ENCODE data around the gene ABCC9.

Gene ABCC9

DNA sequence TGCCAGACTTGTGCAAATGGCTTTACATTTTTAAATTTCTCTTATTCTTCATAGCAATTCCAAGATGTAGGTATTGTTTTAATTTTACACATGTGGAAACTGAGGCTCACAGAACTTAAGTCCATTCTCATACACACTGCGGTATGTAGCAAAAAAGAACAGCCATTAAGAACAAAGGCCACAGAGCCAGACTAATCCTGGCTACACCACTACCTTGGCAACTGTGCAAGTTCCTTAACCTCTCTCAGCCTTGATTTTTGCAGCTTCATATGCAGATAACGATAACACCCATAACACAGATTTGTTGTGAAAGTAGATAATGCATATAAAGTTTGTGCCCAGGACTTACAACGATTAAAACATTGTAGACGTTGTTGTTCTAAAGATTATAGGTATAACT lies 81.1 kb downstream of the ABCC9 start:
- Histone ChIP-seq H3K27me3 (ENCODE audit: insufficient read depth, low read depth) (no peaks in the 10 kb centered on the region), H4K20me1 (ENCODE audit: insufficient read depth) (no peaks in the 10 kb centered on the region), H3K79me2 (ENCODE audit: insufficient read depth, low read depth) (no peaks in the 10 kb centered on the region), H3K4me1 (ENCODE audit: low read depth, poor library complexity, severe bottlenecking) (no peaks in the 10 kb centered on the region), H3K36me3 (ENCODE audit: insufficient read depth) (no peaks in the 10 kb centered on the region), H3K27ac (no peak overlapping the region), H3K4me3 (IDR thresholded peaks at IDR 0.05; ENCODE audit: insufficient read depth, low read depth, low read length) (no peak overlapping the region), H3K4me2 (no peak overlapping the region), H3K9ac (no peak overlapping the region), H2AFZ (ENCODE audit: low read depth) (no peak overlapping the region)
- TF ChIP-seq, protein P1, sequence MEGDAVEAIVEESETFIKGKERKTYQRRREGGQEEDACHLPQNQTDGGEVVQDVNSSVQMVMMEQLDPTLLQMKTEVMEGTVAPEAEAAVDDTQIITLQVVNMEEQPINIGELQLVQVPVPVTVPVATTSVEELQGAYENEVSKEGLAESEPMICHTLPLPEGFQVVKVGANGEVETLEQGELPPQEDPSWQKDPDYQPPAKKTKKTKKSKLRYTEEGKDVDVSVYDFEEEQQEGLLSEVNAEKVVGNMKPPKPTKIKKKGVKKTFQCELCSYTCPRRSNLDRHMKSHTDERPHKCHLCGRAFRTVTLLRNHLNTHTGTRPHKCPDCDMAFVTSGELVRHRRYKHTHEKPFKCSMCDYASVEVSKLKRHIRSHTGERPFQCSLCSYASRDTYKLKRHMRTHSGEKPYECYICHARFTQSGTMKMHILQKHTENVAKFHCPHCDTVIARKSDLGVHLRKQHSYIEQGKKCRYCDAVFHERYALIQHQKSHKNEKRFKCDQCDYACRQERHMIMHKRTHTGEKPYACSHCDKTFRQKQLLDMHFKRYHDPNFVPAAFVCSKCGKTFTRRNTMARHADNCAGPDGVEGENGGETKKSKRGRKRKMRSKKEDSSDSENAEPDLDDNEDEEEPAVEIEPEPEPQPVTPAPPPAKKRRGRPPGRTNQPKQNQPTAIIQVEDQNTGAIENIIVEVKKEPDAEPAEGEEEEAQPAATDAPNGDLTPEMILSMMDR (conservative IDR thresholded peaks at IDR 0.05; ENCODE audit: low read depth, low read length) = no peak

DNA sequence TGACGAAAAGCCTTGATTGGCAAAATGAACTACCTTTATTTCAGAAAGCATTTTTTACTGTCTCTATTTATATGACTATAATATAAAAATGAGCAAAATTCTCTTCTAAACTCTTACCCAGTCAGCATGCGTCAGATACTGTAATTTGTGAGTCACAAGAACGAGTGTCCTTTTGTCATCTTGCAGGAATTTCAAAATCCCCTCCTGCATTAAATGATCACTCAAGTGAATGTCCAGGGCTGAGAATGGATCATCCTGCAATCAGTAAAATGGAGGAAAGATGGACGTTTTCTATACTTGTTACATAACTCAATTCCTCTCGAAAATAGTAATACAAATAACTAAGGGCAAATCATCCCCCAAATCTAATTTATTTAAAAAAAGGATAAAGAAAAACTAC lies 89.0 kb downstream of the ABCC9 start:
- Histone ChIP-seq H3K4me2 (no peak overlapping the region), H2AFZ (ENCODE audit: low read depth) (no peak overlapping the region), H3K27ac (no peak overlapping the region), H4K20me1 (ENCODE audit: insufficient read depth) (no peaks in the 10 kb centered on the region), H3K4me1 (ENCODE audit: low read depth, poor library complexity, severe bottlenecking) (no peaks in the 10 kb centered on the region), H3K27me3 (ENCODE audit: insufficient read depth, low read depth) (no peaks in the 10 kb centered on the region), H3K9ac (no peak overlapping the region), H3K36me3 (ENCODE audit: insufficient read depth) (no peaks in the 10 kb centered on the region), H3K4me3 (IDR thresholded peaks at IDR 0.05; ENCODE audit: insufficient read depth, low read depth, low read length) (no peak overlapping the region), H3K79me2 (ENCODE audit: insufficient read depth, low read depth) (no peaks in the 10 kb centered on the region)
- TF ChIP-seq, protein P1 (conservative IDR thresholded peaks at IDR 0.05; ENCODE audit: low read depth, low read length) = no peak

DNA sequence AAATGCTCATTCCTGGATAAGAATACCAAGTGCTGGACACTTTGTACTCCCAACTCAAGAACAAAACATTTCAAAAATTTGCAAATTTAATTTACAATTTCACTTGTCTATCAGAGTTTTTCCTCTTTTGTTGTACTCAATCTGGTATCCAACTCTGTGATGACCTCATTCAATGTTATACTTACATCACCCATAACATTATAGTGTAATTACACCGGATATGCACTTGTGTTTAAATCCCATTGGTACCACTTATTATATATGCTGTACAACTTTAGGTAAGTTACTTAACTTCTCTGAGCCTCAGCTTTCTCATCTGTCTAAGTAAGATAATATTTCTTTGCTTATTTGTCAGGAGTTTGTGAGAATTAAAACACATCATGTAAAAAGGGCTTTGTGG lies 90.1 kb downstream of the ABCC9 start:
- no peak overlapping the region for H3K4me2 ChIP-seq
- no peak overlapping the region for H2AFZ ChIP-seq (ENCODE audit: low read depth)
- no peaks in the 10 kb centered on the region for H3K4me1 ChIP-seq (ENCODE audit: low read depth, poor library complexity, severe bottlenecking)
- H3K27me3 ChIP-seq (ENCODE audit: insufficient read depth, low read depth) = no peaks in the 10 kb centered on the region
- H3K79me2 ChIP-seq (ENCODE audit: insufficient read depth, low read depth) = no peaks in the 10 kb centered on the region
- no peak overlapping the region for H3K9ac ChIP-seq
- H3K4me3 ChIP-seq (IDR thresholded peaks at IDR 0.05; ENCODE audit: insufficient read depth, low read depth, low read length) = no peak overlapping the region
- H4K20me1 ChIP-seq (ENCODE audit: insufficient read depth) = no peaks in the 10 kb centered on the region
- no peaks in the 10 kb centered on the region for H3K36me3 ChIP-seq (ENCODE audit: insufficient read depth)
- no peak overlapping the region for H3K27ac ChIP-seq
- TF ChIP-seq, protein P1 (conservative IDR thresholded peaks at IDR 0.05; ENCODE audit: low read depth, low read length) = no peak

DNA sequence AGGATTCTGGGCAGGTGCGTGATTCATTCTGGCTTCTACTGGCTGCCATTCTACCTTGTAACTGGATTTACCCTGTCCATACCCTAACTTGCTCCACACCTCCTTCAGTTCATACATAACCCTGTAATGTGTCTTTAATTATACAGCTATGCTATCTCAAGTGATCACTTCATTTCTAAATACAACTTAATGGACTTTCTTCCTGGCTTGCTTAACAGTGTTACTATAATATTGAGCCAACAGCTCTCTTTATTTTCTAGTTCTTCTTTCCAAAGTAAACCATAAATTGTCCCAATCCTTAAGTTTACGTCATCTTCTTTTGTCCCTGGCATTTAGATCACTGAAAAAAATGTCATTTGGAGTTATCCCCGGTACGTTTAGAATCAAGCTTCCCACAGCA lies 90.8 kb downstream of the ABCC9 start:
- TF ChIP-seq, protein P1 (conservative IDR thresholded peaks at IDR 0.05; ENCODE audit: low read depth, low read length) = no peak
- Histone ChIP-seq H3K4me1 (ENCODE audit: low read depth, poor library complexity, severe bottlenecking) (no peaks in the 10 kb centered on the region), H3K36me3 (ENCODE audit: insufficient read depth) (no peaks in the 10 kb centered on the region), H2AFZ (ENCODE audit: low read depth) (no peak overlapping the region), H3K79me2 (ENCODE audit: insufficient read depth, low read depth) (no peaks in the 10 kb centered on the region), H4K20me1 (ENCODE audit: insufficient read depth) (no peaks in the 10 kb centered on the region), H3K4me2 (no peak overlapping the region), H3K9ac (no peak overlapping the region), H3K27me3 (ENCODE audit: insufficient read depth, low read depth) (no peaks in the 10 kb centered on the region), H3K27ac (no peak overlapping the region), H3K4me3 (IDR thresholded peaks at IDR 0.05; ENCODE audit: insufficient read depth, low read depth, low read length) (no peak overlapping the region)

DNA sequence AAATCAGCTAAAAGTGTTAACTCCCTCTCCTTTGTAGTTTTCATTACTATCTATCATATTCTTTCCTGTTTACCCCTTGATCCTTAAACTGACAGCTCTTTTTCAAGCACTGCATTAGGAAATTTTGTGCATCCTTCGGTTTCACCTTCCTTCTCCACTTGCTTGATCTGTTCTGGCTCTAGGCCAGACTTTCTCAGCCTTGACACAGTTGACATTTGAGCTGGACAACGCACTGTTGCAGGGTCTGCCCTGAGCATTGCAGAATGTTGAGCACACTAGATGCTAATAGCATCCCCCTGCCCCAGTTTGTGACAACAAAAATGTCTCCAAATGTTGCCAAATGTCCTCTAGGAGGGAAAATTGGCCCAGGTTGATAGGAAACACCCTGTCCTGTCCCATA lies 91.3 kb downstream of the ABCC9 start:
- H3K9ac ChIP-seq = no peak overlapping the region
- H3K79me2 ChIP-seq (ENCODE audit: insufficient read depth, low read depth) = no peaks in the 10 kb centered on the region
- H3K27ac ChIP-seq = no peak overlapping the region
- H3K4me1 ChIP-seq (ENCODE audit: low read depth, poor library complexity, severe bottlenecking) = no peaks in the 10 kb centered on the region
- H3K4me2 ChIP-seq = no peak overlapping the region
- TF ChIP-seq, protein P1 (conservative IDR thresholded peaks at IDR 0.05; ENCODE audit: low read depth, low read length) = no peak
- H2AFZ ChIP-seq (ENCODE audit: low read depth) = no peak overlapping the region
- H4K20me1 ChIP-seq (ENCODE audit: insufficient read depth) = no peaks in the 10 kb centered on the region
- H3K36me3 ChIP-seq (ENCODE audit: insufficient read depth) = no peaks in the 10 kb centered on the region
- no peaks in the 10 kb centered on the region for H3K27me3 ChIP-seq (ENCODE audit: insufficient read depth, low read depth)
- H3K4me3 ChIP-seq (IDR thresholded peaks at IDR 0.05; ENCODE audit: insufficient read depth, low read depth, low read length) = no peak overlapping the region

Data from KMS-11 (cell line).